Vagina (tissue), 2 donors: ENCODE measurements around the gene MNX1.

ENCODE experiments used
- POLR2A ChIP-seq, 2 donors: fragments of 450-650 bp; IDR thresholded peaks; one replicate each; pipeline ENCODE4 v1.6.1; 2017; ENCODE audit warnings: antibody characterized with exemption in 2 of 2, mild to moderate bottlenecking in 2 of 2, moderate library complexity in 2 of 2
- POLR2AphosphoS5 ChIP-seq, 2 donors: sonication (generic); formaldehyde crosslinking; IDR thresholded peaks; one replicate each; pipeline ENCODE4 v1.9.0; 2017; ENCODE audit warnings: antibody characterized with exemption in 2 of 2, mild to moderate bottlenecking in 2 of 2, low read depth in 1 of 2; ENCODE audit not compliant: insufficient read depth in 1 of 2

DNA sequence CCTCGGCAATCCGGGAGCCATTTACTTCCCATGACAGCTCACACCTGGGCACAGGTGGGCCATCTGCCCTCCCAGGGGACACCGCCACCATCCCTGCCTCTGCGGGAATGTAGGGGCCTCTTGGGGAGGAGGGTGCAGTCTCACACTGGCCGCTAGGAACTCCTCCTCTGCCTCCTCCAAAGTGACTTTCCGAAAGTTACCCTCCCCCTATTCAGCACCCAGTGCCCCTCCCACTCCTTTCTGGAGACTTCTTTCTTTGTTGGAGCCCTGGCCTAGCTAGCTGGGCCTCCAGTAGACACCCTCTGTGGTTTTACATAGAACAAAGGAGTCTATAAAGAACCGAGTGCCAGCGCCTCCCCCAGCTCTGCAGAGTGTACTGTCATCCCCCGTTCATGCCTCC, 45.8 kb upstream of the MNX1 start:
- TF ChIP-seq POLR2A (IDR thresholded peaks at IDR 0.05) = no peak
- TF ChIP-seq POLR2AphosphoS5 (IDR thresholded peaks at IDR 0.05; ENCODE audit: insufficient read depth in 1 of 2, low read depth in 1 of 2) = no peak
